Activated CD8-positive, alpha-beta T cell treated with anti-CD3 and anti-CD28 coated beads for 36 hours (primary cell): ENCODE results near the gene FFAR2. TPM values are rescaled to one million over a fixed set of nuclear protein-coding genes. Genes with fewer than 3 reads are reported as not detected.
A peak's percentile ranks its signal among the peaks of the same experiment; 100 is the strongest.

Source experiments
- ATAC-seq: fragments of 200-7000 bp; cut with Tn5 transposase; one replicate; pipeline ENCODE4 v1.10.0; 2021; ENCODE audit warnings: mild to moderate bottlenecking, moderate library complexity
- CTCF ChIA-PET: fragments of 350-600 bp; sonication (Branson Sonifier 250); formaldehyde crosslinking; loops from one replicate; lab custom pipeline; 2021; ENCODE audit warnings: antibody characterized with exemption; lab: Charles Lee
- POLR2A ChIA-PET: fragments of 350-600 bp; sonication (Branson Sonifier 250); formaldehyde crosslinking; loops from one replicate; lab custom pipeline; 2021; ENCODE audit warnings: antibody characterized with exemption; lab: Charles Lee
- DNase-seq: peaks from one replicate; pipeline ENCODE4 v3.0.0-alpha.2; 2020
- H3K27ac Mint-ChIP-seq: one replicate; pipeline ENCODE4 v1.8.0; 2021; ENCODE audit warnings: mild to moderate bottlenecking, mixed read lengths
- H3K27me3 Mint-ChIP-seq: one replicate; pipeline ENCODE4 v1.8.0; 2021; ENCODE audit warnings: mixed read lengths
- H3K36me3 Mint-ChIP-seq: one replicate; pipeline ENCODE4 v1.8.0; 2021; ENCODE audit warnings: low read depth, mixed read lengths
- H3K4me1 Mint-ChIP-seq: one replicate; pipeline ENCODE4 v1.8.0; 2021; ENCODE audit warnings: low read depth, mixed read lengths
- H3K4me3 Mint-ChIP-seq: one replicate; pipeline ENCODE4 v1.8.0; 2021; ENCODE audit warnings: mild to moderate bottlenecking, moderate library complexity, mixed read lengths
- H3K9me3 Mint-ChIP-seq: one replicate; pipeline ENCODE4 v1.8.0; 2021; ENCODE audit warnings: mixed read lengths
- CTCF ChIP-seq: fragments of 200-600 bp; IDR thresholded peaks from one replicate; pipeline ENCODE4 v1.8.0; 2022; ENCODE audit warnings: antibody characterized with exemption, mild to moderate bottlenecking
- intact Hi-C: fragments of 100-400 bp; cut with micrococcal nuclease; formaldehyde crosslinking; loops from one replicate; pipeline ENCODE4 v1.10.0; 2022
- total RNA-seq, 2 experiments: library from RNA; stranded (reverse); gene quantifications; one replicate each; pipeline ENCODE4 v1.2.3, GENCODE V29; 2021

FFAR2 gene
- total RNA-seq, 2 experiments from 2014 or later = not detected

GRCh38 chr19:35408284-35409171, 39.5 kb upstream of the FFAR2 start:
- peaks cover 8% of the 10 kb centered on the region for H3K27me3 Mint-ChIP-seq
- ATAC-seq = no peak
- no peaks in the 10 kb centered on the region for H3K36me3 Mint-ChIP-seq
- no peak for TF ChIP-seq CTCF
- no peak overlapping the region for H3K4me3 Mint-ChIP-seq
- no peak overlapping the region for H3K27ac Mint-ChIP-seq
- peaks cover 7% of the 10 kb centered on the region for H3K4me1 Mint-ChIP-seq
- ChIA-PET CTCF (no interaction called here), POLR2A (no interaction called here)
- intact Hi-C loops = no loop called here
- DNase-seq = no peak
- H3K9me3 Mint-ChIP-seq = no peaks in the 10 kb centered on the region

GRCh38 chr19:35409191-35409590, 38.9 kb upstream of the FFAR2 start:
- H3K9me3 Mint-ChIP-seq = no peaks in the 10 kb centered on the region
- no peak for TF ChIP-seq CTCF
- H3K4me3 Mint-ChIP-seq = no peak overlapping the region
- peaks cover 7% of the 10 kb centered on the region for H3K4me1 Mint-ChIP-seq
- ATAC-seq = no peak
- no peak for DNase-seq
- no peaks in the 10 kb centered on the region for H3K36me3 Mint-ChIP-seq
- peaks cover 8% of the 10 kb centered on the region for H3K27me3 Mint-ChIP-seq
- intact Hi-C loops = no loop called here
- CTCF ChIA-PET = no interaction called here
- no peak overlapping the region for H3K27ac Mint-ChIP-seq
- POLR2A ChIA-PET = no interaction called here

- intact Hi-C loops = no loop called here
- no peak for TF ChIP-seq CTCF
- CTCF ChIA-PET = no interaction called here
- Mint-ChIP-seq H3K9me3 (no peaks in the 10 kb centered on the region), H3K4me1 (peaks cover under 1% of the 10 kb centered on the region), H3K27ac (no peak overlapping the region), H3K27me3 (peaks cover 13% of the 10 kb centered on the region), H3K36me3 (no peaks in the 10 kb centered on the region), H3K4me3 (no peak overlapping the region)
- ATAC-seq (no peak), DNase-seq (no peak)
- POLR2A ChIA-PET = no interaction called here
Observed at GRCh38 chr19:35410487-35410886, 37.6 kb upstream of the FFAR2 start.

GRCh38 chr19:35414442-35414841, 33.6 kb upstream of the FFAR2 start:
- Mint-ChIP-seq H3K4me3 (no peak overlapping the region), H3K9me3 (no peaks in the 10 kb centered on the region), H3K27me3 (peaks cover 19% of the 10 kb centered on the region), H3K27ac (no peak overlapping the region), H3K36me3 (no peaks in the 10 kb centered on the region), H3K4me1 (no peaks in the 10 kb centered on the region)
- intact Hi-C loops = no loop called here
- POLR2A ChIA-PET = no interaction called here
- CTCF ChIA-PET = no interaction called here
- ATAC-seq (peak; percentile 34), DNase-seq (peak; percentile 7)
- no peak for TF ChIP-seq CTCF

- peaks cover 18% of the 10 kb centered on the region for H3K27me3 Mint-ChIP-seq
- ChIA-PET POLR2A (no interaction called here), CTCF (interaction anchor here (0.7 to 1.7 kb wide), 3 partner anchors 16 to 78 kb away, joined by 3 read pairs; no protein-coding TSS in a partner anchor)
- no peak overlapping the region for H3K27ac Mint-ChIP-seq
- no peaks in the 10 kb centered on the region for H3K36me3 Mint-ChIP-seq
- H3K9me3 Mint-ChIP-seq = no peaks in the 10 kb centered on the region
- no peak for ATAC-seq
- no peaks in the 10 kb centered on the region for H3K4me1 Mint-ChIP-seq
- no peak overlapping the region for H3K4me3 Mint-ChIP-seq
- no peak for DNase-seq
- intact Hi-C loops = no loop called here
- TF ChIP-seq CTCF = no peak
Observed at GRCh38 chr19:35416331-35416730, 31.7 kb upstream of the FFAR2 start.
